RPMI8226 (cell line): ENCODE results near the gene MAGEA4.
"Not testable (repeated sequence)": the region's sequence is repeated elsewhere in the genome, so short reads cannot be mapped to it uniquely, and the experiment has no call there.

Source experiments
- DNase-seq: peaks from one replicate; pipeline ENCODE4 v3.0.0-alpha.2; 2015

MAGEA4 gene

DNA sequence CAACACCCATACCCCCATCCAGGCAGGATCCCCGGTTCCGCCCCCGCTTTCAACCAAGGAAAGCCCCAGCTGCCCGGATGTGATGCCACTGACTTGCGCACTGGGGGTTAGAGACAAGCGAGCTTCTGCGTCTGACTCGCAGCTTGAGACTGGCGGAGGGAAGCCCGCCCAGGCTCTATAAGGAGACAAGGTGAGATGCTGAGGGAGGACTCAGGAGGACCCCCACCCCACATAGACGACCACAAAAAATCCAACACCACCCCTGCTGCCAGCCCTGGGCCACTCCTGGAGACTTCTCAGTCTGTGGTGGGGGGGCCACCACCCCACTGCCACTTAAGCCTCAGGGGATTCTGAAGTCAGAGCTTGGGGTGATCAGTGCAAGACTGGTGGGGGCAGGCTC, at the start of gene MAGEA4:
TSS of gene MAGEA4 (plus strand) at position 110 of the 400 bp plus-strand sequence. CDS start 10,776 bp downstream, outside the sequence.
- no peak for DNase-seq

DNA sequence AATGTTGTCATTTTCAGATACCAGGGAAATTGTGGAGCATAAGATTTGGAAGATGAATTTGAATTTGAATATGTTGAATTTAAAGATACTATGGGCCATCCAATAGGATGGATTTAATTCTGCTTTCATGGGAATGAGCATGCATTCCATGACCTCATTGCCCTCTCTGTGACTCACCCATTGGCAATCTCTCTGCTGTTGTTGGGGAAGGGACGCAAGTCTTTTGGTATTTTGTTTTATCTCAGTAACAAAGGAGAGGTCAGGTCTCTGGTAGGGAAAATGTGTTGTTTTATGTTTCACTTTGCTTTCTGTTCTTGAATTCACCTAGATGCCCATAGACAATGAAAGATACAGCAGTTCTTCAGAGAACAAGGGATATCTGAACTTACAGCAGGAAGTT, 42.1 kb upstream of the MAGEA4 start:
- no peak for DNase-seq

GRCh38 chrX:151871244-151871643, 41.4 kb upstream of the MAGEA4 start:
- no peak for DNase-seq

DNA sequence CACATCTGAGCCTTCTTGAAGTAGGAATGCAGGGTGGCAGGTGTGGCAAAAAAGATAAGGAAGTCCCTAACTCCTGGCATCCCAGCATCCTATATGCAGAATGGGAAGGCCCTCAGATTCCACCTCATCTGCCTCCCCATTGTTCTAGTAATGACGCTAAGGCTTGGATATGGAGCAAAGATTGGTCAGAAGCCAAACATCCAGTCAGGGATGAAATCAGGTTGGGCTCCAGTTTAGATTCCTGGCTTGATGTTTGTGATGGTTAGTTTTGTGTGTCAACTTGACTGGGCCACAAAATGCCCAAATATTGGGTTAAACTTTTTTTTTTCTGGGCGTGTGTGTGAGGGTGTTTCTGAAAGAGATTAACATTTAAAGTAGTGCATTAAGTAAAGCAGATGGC, 39.6 kb upstream of the MAGEA4 start:
- DNase-seq: no peak

DNA sequence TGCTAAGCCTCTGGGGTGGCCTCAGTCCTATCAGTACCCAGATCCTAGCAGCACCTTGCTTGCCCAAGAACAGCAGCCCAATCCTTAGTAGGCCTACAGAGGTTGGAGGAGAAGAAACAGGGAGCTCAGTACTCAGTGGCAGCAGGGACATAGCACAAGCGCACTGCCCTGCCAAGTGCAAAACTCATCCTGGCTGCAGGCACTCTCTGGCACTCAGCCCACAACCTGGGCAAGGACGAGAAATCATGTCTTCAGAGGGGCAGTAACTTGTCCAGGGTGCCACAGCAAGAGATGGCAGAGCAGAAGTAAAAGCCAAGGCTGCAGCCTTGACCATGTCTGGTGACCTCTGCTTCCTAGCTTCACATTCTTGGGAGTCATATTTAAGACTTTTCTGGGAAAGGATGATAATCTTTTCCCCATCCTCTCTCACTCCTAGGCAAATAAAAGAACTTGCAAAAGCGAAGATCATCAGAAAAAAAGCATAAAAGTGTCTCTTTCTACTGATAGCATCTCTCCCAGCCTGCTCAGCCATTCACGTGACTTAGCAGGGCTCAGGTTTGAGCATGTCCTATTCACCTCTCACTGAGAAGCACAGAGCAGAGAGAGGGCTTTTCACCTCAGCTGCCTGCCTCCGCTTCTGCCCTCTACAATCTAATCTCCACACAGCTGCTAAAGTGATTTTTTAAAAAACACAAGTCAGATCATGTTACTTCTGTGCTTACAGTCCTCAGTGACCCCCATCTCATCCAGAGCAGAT, 37.2 kb upstream of the MAGEA4 start:
- no peak for DNase-seq

GRCh38 chrX:151878574-151878973, 34.1 kb upstream of the MAGEA4 start:
- no peak for DNase-seq

DNA sequence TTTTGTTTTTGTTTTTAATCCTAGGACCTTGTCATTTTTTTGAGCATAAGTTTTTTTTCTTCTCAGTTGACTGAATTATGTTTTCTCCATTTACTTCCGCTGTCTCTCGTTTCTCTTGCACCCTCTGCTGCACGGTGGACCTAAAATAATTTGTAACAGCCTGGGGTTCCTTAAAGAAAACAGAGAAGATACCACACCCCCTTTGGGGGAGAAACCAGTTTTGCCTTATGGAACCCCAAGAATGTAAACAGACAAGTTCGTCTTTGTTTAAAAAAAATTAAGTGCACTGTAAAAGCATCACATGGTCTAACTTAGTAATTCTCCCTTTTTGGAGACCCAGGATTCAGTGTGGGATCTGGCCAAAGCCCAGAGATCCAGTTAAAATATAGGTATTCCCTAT, 32.8 kb upstream of the MAGEA4 start:
- no peak for DNase-seq

DNA sequence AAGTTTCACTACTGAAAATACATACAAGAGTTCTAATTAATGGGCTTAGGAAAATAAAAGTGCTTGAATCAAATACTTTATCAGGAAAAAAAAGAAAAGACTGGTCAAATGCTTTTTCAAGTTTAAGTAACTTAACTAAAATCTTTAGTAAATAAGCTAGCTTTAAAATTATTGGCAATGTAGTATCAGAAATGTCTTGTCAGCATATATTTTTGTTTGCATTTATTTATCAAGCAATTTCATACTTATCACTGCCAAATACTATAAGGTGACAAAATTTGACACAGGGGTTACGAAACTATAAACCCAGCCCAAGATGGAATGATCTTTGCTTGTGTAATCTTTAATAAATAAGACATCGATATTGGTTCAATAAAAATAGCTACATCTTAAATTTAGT, 31.8 kb upstream of the MAGEA4 start:
- DNase-seq: no peak

- no peak for DNase-seq
Observed at GRCh38 chrX:151889421-151889820, 23.3 kb upstream of the MAGEA4 start.

DNA sequence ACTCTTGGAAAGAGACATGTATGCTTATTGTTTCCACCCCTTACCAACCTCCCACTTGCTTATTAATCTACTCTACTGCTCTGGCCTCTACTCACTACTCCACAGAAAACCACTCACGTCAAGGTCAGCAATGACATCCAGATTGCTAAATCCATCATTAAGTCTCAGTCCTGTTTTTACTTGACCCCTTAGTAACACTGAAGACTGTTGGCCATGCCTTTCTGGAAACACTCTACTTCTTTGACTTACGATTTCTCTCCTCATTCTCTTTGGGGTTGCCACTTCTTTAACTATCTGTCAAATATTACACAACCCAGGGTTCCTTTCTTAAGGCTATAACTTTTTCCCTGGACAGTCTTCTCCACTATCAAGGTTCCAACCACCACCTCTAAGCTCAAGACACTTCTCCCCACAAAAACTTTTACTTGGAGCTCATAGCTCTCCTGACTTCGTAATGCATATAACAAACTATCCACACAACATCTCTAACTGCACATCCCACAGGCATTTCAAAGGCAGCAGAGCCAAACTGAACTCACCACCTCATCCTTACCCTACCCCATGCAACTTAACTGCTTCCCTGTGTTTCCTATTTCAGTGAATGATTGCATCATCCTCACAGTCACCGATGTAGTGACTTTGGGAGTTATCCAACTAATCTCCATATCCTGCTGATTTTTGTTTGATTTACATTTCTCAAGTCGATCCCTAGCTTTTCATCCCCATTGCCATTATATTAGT, 15.8 kb upstream of the MAGEA4 start:
- DNase-seq: no peak

DNA sequence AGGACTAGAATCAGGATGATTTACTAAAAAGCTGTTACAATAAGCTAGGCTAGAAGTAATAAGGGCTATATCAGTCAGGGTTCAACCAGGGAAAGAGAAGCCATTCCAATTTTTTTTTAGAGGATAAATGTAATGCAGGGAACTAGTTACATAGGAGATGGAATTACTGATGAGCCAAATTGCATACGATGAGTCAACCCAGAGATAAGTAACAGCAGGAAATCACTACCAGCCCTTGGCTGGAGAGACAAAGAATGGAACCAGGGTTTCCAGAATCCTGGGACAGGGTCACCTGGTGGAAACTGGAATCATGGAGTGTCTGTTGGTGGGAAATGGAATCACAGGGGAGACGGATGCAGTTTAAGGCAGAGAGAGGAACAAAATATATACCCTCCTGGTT, 13.1 kb upstream of the MAGEA4 start:
- no peak for DNase-seq

GRCh38 chrX:151901826-151902225, 10.9 kb upstream of the MAGEA4 start:
- DNase-seq: no peak

GRCh38 chrX:151902813-151903591, 9.7 kb upstream of the MAGEA4 start:
- DNase-seq: no peak

DNA sequence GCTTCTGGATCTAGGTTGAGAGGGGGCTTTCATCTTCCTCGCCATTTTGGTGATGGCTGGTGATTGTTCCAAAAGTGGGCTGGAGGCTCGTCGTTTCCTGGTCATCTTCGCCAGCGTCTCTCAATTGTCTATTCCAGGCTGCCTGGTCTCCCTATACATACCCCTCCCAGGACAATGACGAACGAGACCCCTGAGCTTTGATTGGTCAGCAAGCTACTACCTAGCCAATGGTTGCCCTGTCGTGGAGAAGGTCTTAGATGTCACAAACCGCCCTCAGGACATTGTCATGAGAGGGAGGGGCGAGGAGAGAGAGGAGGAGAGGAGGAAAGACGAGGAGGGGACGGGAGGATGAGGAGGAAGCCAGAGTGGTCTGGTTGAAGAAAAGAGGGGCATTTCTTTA, 7.7 kb upstream of the MAGEA4 start:
- no peak for DNase-seq

DNA sequence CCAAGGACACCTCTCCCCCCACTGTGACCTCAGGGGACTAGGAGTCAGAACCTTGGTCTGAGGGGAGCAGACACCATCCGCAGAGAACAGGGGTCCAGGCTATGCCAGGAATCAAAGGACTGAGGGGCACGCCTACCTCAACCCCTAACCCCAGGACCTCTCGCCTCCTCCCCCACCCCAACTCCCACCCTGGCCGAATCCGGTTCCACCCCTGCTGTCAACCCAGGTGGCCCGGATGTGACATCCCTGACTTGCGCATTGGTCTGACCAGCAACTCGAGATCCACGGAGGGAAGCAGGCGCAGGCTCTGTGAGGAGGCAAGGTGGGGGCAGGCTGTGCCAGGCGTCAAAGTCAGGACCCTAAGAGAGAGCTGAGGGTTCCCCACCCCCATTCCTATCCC, 468 bp upstream of the MAGEA4 start:
- no peak for DNase-seq

DNA sequence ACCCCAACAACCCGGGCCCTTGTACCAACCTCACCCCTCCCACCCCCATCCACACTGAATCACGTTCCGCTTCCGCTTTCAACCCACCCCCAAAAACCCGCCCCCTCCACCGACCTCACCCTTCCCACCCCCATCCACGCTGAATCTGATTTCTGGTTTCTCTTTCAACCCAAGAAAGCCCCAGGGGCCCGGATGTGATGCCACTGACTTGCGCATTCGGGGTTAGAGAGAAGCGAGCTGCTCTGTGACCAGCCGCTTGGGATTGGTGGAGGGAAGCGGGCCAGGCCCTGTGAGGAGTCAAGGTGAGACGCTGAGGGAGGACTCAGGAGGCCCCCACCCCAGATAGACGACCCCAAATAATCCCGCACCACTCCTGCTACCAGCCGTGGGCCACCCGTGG, 6.0 kb downstream of the MAGEA4 start:
- not testable (repeated sequence) for DNase-seq

- DNase-seq: peak; percentile 11
Observed at GRCh38 chrX:151919610-151920009, 6.9 kb downstream of the MAGEA4 start.

DNA sequence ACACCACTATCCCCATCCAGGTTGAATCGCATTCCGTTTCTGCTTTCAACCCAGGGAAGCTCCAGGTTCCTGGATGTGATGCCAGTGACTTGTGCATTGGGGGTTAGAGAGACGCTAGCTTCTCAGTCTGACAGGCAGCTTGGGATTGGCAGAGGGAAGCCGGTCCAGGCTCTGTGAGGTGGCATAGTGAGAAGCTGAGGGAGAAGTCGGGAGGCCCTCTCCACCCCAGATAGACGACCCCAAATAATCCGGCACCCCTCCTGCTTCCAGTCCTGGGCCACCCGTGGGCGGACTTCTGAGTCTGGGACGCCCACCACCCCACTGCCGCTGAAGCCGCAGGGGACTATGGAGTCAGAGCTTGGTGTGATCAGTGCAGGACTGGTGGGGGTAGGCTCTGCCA, 7.4 kb downstream of the MAGEA4 start:
- DNase-seq: no peak

DNA sequence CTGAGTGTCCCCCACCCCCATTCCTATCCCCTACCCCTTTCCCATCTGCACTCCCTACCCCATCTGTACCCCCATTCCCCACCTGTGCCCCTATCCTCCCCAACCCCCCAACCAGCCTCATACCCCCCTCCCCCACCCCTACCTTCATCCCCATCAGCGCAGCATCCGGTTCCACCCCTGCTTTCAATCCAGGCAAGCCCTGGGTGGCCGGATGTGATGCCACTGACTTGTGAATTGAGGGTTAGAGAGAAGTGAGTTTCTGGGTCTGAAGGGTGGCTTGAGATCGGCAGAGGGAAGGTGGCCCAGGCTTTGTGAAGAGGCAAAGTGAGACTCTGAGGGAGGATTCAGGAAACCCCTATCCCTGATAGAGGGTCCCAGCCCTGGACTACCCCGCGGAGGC, 7.8 kb downstream of the MAGEA4 start:
- DNase-seq: no peak

GRCh38 chrX:151921292-151921691, 8.6 kb downstream of the MAGEA4 start:
- no peak for DNase-seq

DNA sequence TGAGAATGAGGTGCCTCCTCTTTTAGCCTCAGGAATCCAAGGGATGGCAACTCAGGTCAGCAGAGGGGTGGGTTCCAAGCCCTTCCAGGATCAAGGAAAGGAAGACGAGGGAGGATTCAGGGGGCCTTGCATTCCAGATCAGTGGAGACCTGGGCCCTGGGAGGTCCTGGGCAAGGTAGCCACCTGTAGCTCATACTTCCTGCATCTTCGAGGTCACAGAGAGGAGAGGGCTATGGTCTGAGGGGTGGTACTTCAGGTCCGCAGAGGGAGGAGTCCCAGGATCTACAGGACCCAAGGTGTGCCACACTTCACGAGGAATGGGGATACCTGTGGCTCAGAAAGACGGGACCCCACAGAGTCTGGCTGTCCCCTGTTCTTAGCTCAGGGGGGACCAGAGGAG, 9.2 kb downstream of the MAGEA4 start:
- DNase-seq: no peak

DNA sequence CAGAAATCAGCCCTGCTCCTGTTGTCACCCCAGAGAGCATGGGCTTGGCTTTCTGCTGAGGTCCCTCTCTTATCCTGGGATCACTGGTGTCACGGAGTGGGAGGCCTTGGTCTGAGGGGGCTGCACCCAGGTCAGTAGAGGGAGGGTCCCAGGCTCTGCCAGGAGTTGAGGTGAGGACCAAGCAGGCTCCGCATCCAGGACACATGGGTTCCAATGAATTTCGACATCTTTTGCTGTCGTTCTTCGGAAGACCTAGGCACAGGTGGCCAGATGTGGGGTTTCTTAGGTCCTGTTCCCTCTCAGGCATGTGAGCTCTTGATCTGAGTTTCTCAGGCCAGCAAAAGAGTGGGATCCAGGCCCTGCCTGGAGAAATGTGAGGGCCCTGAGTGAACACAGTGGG, 10.0 kb downstream of the MAGEA4 start:
- no peak for DNase-seq

DNA sequence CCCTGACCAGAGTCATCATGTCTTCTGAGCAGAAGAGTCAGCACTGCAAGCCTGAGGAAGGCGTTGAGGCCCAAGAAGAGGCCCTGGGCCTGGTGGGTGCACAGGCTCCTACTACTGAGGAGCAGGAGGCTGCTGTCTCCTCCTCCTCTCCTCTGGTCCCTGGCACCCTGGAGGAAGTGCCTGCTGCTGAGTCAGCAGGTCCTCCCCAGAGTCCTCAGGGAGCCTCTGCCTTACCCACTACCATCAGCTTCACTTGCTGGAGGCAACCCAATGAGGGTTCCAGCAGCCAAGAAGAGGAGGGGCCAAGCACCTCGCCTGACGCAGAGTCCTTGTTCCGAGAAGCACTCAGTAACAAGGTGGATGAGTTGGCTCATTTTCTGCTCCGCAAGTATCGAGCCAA, 11.0 kb downstream of the MAGEA4 start:
- DNase-seq: no peak

- DNase-seq: no peak
Observed at GRCh38 chrX:151929126-151929525, 16.4 kb downstream of the MAGEA4 start.
